HEK293T (cell line): ENCODE results near the gene SYT2.
"Not testable (repeated sequence)": the region's sequence is repeated elsewhere in the genome, so short reads cannot be mapped to it uniquely, and the experiment has no call there.

Experiments used
- CTCF ChIA-PET: fragments of 350-600 bp; formaldehyde crosslinking; extraction: SDS; loops from one replicate; lab custom pipeline; 2021; ENCODE audit warnings: antibody characterized with exemption, inconsistent platforms; lab: Yijun Ruan, JAX
- POLR2A ChIA-PET: fragments of 350-600 bp; formaldehyde crosslinking; extraction: SDS; loops from one replicate; lab custom pipeline; 2020; ENCODE audit warnings: antibody characterized with exemption, inconsistent platforms; lab: Yijun Ruan, JAX
- DNase-seq: peaks from one replicate; pipeline ENCODE4 v3.0.0; 2012; ENCODE audit warnings: mixed read lengths; ENCODE audit errors: extremely low spot score
- ARNT ChIP-seq: fragments of 450-650 bp; IDR thresholded peaks from 2 replicates; pipeline ENCODE4 v1.6.1; 2017; ENCODE audit warnings: mild to moderate bottlenecking
- BHLHE40 ChIP-seq: fragments of 450-650 bp; IDR thresholded peaks from 2 replicates; pipeline ENCODE4 v1.6.1; 2016; ENCODE audit warnings: mild to moderate bottlenecking, moderate library complexity, borderline replicate concordance
- CTBP1 ChIP-seq: fragments of 450-650 bp; IDR thresholded peaks from 2 replicates; pipeline ENCODE4 v1.6.1; 2016; ENCODE audit warnings: borderline replicate concordance
- ELF4 ChIP-seq: fragments of 450-650 bp; IDR thresholded peaks from 2 replicates; pipeline ENCODE4 v1.6.1; 2017; ENCODE audit warnings: antibody characterized with exemption
- FOXA1 ChIP-seq: fragments of 450-650 bp; IDR thresholded peaks from 2 replicates; pipeline ENCODE4 v1.6.1; 2016; ENCODE audit warnings: mild to moderate bottlenecking
- FOXK2 ChIP-seq: fragments of 450-650 bp; IDR thresholded peaks from 2 replicates; pipeline ENCODE4 v1.6.1; 2016; ENCODE audit warnings: mild to moderate bottlenecking
- FOXM1 ChIP-seq: fragments of 450-650 bp; IDR thresholded peaks from 2 replicates; pipeline ENCODE4 v1.6.1; 2017; ENCODE audit warnings: mild to moderate bottlenecking, borderline replicate concordance
- HDGF ChIP-seq: fragments of 450-650 bp; IDR thresholded peaks from 2 replicates; pipeline ENCODE4 v1.6.1; 2017; ENCODE audit warnings: antibody characterized with exemption, borderline replicate concordance
- L3MBTL2 ChIP-seq: fragments of 450-650 bp; conservative IDR thresholded peaks from 2 replicates; pipeline ENCODE4 v1.6.1; 2016; ENCODE audit warnings: mild to moderate bottlenecking
- LEF1 ChIP-seq: fragments of 450-650 bp; IDR thresholded peaks from 2 replicates; pipeline ENCODE4 v1.6.1; 2017; ENCODE audit warnings: mild to moderate bottlenecking, borderline replicate concordance
- NFRKB ChIP-seq: fragments of 450-650 bp; IDR thresholded peaks from 2 replicates; pipeline ENCODE4 v1.6.1; 2016; ENCODE audit warnings: mild to moderate bottlenecking, moderate library complexity
- PKNOX1 ChIP-seq: fragments of 450-650 bp; IDR thresholded peaks from 2 replicates; pipeline ENCODE4 v1.6.1; 2016
- SP1 ChIP-seq: fragments of 450-650 bp; IDR thresholded peaks from 2 replicates; pipeline ENCODE4 v1.6.1; 2017
- SUZ12 ChIP-seq: fragments of 450-650 bp; IDR thresholded peaks from 2 replicates; pipeline ENCODE4 v1.6.1; 2016; ENCODE audit warnings: mild to moderate bottlenecking
- TARDBP ChIP-seq: fragments of 450-650 bp; IDR thresholded peaks from 2 replicates; pipeline ENCODE4 v1.6.1; 2016
- ZNF384 ChIP-seq: fragments of 450-650 bp; IDR thresholded peaks from 2 replicates; pipeline ENCODE4 v1.6.1; 2016

SYT2 gene

GRCh38 chr1:202632241-202632640, 78.0 kb downstream of the SYT2 start:
- CTCF ChIA-PET = no interaction called here
- DNase-seq = no peak
- POLR2A ChIA-PET = no interaction called here
- TF ChIP-seq SUZ12 (no peak), HDGF (no peak), LEF1 (no peak), FOXA1 (no peak), SP1 (no peak), BHLHE40 (no peak), ELF4 (no peak), L3MBTL2 (no peak), PKNOX1 (no peak), FOXK2 (no peak), NFRKB (no peak), CTBP1 (no peak), TARDBP (no peak), FOXM1 (no peak), ZNF384 (no peak), ARNT (no peak)

GRCh38 chr1:202631076-202631923, 79.0 kb downstream of the SYT2 start:
- ChIA-PET POLR2A (no interaction called here), CTCF (interaction anchor here (0.6 kb wide), 1 partner anchor 70 kb away, joined by 3 read pairs; no protein-coding TSS in a partner anchor)
- no peak for TF ChIP-seq ZNF384
- TF ChIP-seq NFRKB = no peak
- no peak for DNase-seq

DNA sequence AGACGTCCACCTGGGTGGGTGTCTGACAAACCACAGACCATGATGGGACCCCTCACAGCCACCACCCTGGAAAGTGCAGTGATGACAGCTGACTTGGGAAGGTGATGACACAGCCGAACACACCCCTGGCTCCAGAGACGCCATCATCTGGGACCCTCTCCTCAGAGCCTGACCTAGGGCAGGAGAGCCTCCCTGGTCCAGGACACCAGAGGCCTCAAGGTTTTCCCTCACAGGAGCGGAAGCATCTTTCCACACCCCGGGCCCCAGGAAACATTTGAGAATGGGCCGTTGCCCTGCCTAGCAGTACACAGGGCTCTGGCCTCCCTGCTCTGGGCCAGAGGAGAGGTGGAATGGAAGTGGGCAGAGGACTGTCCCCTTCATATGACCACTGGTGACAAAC, 79.7 kb downstream of the SYT2 start:
- TF ChIP-seq ZNF384 = no peak
- TF ChIP-seq FOXA1 = no peak
- no peak for TF ChIP-seq SP1
- TF ChIP-seq PKNOX1 = no peak
- no peak for TF ChIP-seq BHLHE40
- no peak for TF ChIP-seq NFRKB
- no peak for TF ChIP-seq L3MBTL2
- TF ChIP-seq CTBP1 = no peak
- TF ChIP-seq ELF4 = no peak
- TF ChIP-seq ARNT = no peak
- POLR2A ChIA-PET = no interaction called here

DNA sequence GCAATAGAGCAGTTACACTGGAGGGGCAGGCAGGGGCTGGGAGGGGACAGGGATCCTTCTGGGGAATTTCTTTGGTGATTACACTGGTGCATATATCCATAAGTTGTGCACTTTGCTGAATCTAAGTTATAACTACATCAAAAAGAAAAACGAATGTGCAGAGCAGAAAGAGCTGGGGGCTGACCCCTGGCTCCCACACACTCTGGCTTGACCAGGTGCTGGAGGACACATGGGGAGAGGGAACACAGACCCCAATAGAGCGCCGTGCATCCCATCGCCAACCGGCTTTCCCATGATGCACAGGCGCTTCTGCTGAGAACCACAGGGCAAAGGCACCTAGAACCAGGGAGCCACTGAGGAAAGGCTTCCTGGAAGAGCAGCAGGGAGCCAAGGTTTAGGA, 80.2 kb downstream of the SYT2 start:
- CTCF ChIA-PET, POLR2A ChIA-PET, DNase-seq: not testable (repeated sequence)

More for the DNA sequence above, 79.7 kb downstream of the SYT2 start:
- CTCF ChIA-PET = interaction anchor here (0.6 kb wide), 1 partner anchor 69 kb away, joined by 3 read pairs; no protein-coding TSS in a partner anchor
- no peak for DNase-seq

DNA sequence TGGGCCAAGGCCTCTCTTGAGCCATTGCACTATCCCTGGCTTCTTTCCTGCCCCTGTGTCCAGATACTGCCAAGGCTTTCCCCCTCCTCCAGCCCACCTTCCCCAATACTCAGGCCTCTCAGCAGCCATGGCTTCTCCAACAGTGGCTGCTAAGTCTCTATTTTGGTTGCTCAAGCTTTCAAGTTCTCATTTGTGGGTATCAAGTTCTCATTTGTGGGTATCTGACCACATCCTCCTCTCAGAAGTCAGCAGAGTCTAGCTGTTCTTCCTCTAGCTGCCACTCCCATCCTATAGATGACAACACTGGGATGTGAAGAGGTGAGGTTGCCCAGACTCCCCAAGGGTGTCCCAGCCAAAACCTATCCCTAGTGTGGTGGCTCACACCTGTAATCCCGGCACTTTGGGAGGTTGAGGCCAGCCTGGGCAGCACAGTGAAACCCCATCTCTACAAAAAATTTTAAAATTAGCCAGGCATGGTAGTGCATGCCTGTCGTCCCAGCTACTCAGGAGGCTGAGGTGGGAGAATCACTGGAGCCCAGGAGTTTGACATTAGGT, 80.9 kb downstream of the SYT2 start:
- CTCF ChIA-PET, POLR2A ChIA-PET, DNase-seq: not testable (repeated sequence)

- ChIA-PET POLR2A (no interaction called here), CTCF (no interaction called here)
- TF ChIP-seq TARDBP (no peak), ELF4 (no peak), SUZ12 (no peak), L3MBTL2 (no peak)
- DNase-seq = no peak
Measured at GRCh38 chr1:202628646-202629215, 81.5 kb downstream of the SYT2 start.

GRCh38 chr1:202627841-202628565, 82.3 kb downstream of the SYT2 start:
- no peak for DNase-seq
- no peak for TF ChIP-seq CTBP1
- TF ChIP-seq FOXK2 = no peak
- TF ChIP-seq BHLHE40 = no peak
- TF ChIP-seq ZNF384 = no peak
- no peak for TF ChIP-seq PKNOX1
- no peak for TF ChIP-seq ARNT
- TF ChIP-seq SP1 = no peak
- TF ChIP-seq FOXM1 = no peak
- TF ChIP-seq TARDBP = no peak
- no peak for TF ChIP-seq ELF4
- TF ChIP-seq FOXA1 = no peak
- no peak for TF ChIP-seq L3MBTL2
- no peak for TF ChIP-seq LEF1
- no peak for TF ChIP-seq NFRKB
- TF ChIP-seq HDGF = no peak
- TF ChIP-seq SUZ12 = no peak
- CTCF ChIA-PET = no interaction called here
- POLR2A ChIA-PET = no interaction called here

DNA sequence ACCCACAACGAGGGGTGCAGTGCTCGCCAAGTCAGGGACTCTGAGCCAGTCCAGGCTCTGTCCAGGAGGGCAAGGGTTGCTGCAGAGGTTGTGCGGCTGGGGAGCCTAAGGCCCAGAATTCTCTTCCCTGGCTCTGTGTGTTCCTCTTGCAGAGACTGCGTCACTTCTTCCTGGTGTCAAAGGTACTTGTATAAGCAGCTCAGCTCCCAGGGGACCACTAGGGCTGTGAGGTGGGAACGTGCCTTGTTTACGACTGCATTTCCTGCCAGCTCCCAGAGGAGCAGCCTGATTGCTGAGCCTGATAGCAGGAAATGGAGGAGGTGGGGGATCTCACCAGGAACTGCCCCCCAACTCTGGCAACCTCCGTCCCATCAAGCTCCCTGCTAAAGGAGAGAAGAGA, 83.2 kb downstream of the SYT2 start:
- CTCF ChIA-PET, POLR2A ChIA-PET, DNase-seq: not testable (repeated sequence)
